AG08395 (cell line): Measurements from ENCODE around the gene HTD2.

Source experiments
- DNase-seq: peaks from one replicate; pipeline ENCODE4 v3.0.0; 2012; ENCODE audit warnings: mixed read lengths, low spot score

Gene HTD2

DNA sequence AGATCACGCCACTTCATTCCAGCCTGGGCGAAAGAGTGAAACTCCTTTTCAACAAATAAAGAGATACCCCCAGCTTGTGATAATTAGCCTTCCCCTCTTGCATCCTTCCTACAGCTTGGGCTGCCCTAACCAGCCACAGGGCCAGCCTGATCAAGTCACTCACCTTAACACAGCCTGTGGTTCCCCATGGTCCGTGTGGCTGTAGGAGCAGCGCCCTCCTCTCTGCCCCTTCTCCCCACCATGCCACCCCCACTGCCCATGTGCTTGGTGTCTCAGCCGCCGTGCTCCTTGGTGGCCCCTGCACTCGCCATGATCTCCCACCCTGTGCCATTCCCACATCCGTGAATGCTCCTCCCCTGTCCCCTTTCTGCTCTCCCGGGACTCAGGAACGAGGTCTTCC is 13.5 kb upstream of the HTD2 start:
- DNase-seq = no peak

DNA sequence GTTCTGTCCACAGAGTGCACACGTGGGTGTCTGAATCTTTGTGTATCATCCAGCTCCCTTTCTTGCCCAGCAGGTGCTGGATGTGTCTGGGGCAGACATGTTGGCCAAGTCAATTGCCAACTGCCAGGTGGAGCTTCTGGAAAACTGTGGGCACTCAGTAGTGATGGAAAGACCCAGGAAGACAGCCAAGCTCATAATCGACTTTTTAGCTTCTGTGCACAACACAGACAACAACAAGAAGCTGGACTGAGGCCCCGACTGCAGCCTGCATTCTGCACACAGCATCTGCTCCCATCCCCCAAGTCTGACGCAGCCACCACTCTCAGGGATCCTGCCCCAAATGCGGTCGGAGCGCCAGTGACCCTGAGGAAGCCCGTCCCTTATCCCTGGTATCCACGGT is 12.8 kb upstream of the HTD2 start:
- no peak for DNase-seq

GRCh38 chr3:58296269-58296668 is 10.1 kb upstream of the HTD2 start:
- DNase-seq = no peak

- no peak for DNase-seq
These were observed 9.5 kb upstream of the HTD2 start for GRCh38 chr3:58296843-58297242.

- no peak for DNase-seq
These were observed 8.1 kb upstream of the HTD2 start for GRCh38 chr3:58298190-58298589.

- no peak for DNase-seq
These were observed 7.2 kb upstream of the HTD2 start for GRCh38 chr3:58299075-58299474.

GRCh38 chr3:58299839-58300516 is 6.3 kb upstream of the HTD2 start:
- peak; percentile 46 for DNase-seq

GRCh38 chr3:58307639-58308215 is 1.4 kb downstream of the HTD2 start:
- DNase-seq = peak; percentile 49

DNA sequence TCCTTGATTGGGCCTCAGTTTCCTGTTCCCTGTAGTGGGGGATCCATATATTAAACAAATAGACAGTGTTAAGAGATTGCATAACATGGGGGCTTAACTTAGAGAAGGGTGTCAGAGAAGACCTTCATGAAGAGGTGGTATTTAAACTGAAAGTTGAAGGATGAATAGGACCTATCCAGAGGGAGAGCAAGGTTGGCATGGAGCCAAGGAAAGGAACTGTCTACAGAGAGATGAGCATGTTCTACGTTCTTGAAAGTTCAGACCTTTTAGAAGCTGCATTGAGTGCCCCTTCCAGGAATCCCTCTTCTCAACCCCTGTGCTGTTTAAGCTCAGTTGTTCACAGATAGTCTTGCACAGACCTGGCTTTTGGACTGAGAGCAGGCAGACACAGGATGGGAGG is 2.4 kb downstream of the HTD2 start:
- DNase-seq = no peak

- DNase-seq = no peak
These were observed 11.5 kb downstream of the HTD2 start for GRCh38 chr3:58317811-58318210.

GRCh38 chr3:58321791-58322190 is 15.5 kb downstream of the HTD2 start:
- DNase-seq = no peak

GRCh38 chr3:58322793-58323192 is 16.5 kb downstream of the HTD2 start:
- DNase-seq = no peak

DNA sequence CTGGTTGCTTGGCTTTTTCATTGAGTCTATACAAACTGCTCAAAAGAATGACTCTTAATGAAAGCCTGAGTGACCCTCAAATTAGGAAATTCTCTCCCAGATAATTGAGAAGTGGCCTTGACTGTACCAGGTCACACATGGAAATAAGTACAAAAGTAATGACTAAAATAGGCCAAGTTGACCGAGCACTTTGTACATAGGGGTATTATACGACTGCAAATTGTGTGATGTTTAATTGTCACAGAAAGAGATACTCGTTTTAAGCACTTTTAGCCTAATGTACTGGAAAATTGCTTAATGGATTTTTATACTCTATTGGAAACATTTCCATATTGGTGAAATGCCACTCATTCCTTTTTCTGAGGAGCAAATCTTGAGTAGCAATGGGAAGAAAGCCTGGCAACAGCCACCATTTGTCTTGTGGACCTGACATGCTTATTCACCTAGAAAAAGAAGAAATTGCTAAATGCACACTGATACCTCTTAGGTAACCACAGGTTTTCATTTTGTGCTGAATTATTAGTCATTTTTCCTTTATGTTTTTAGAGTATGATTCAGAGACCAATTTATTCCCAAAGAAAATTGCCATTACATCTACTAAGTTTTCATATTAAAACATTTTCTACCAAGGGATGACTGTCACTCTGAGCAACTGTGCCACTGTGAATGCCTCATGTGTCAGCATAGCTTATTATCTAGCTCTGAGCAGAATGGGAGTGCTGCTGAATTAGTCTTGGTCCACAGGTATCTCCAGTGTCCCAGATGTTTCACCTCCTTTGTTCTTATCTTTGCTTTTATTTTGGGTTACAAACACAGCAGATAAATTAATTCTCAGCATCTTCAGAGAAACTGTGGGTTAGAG is 17.4 kb downstream of the HTD2 start:
- no peak for DNase-seq

DNA sequence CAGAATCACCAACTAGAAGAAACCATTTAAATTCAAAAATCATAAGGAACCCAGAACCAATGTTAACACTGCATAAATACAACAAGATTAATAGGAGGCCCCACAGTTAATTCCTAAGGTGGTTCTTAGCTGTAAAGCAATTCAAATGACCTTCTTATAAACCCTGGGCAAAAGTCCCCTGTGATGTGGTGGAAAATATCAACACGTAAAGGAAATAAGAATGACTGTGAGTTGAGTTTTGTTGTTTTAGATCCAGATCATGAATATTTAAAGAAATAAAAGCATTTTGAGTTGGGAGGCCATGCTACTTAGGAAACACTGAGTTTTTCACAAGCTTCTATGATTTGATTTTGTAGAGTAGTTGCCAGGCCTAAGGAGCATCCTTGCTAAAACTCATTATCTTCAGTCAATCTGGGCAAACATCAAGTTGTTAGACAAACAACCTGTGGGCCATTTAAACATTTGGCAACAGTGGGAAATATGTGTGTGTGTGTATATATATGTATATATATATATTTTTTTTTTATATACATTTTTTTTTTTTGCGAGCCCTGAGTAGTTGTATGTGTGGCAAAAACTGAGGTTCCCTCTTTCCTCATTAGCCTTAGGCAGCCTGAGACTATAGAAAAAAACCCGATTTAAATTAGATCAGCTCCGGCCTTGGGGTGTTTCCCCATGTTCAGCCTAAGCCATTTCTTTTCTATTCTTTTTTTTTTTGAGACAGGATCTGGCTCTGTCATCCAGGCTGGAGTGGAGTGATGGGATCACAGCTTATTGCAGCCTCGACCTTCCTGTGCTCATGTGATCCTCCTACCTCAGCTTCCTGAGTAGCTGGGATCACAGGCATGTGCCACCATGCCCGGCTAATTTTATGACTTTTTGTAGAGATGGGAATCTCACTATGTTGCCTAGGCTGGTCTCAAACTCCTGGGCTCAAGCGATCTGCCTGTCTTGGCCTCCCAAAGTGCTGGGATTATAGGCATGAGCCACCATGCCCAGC is 18.4 kb downstream of the HTD2 start:
- DNase-seq = no peak

DNA sequence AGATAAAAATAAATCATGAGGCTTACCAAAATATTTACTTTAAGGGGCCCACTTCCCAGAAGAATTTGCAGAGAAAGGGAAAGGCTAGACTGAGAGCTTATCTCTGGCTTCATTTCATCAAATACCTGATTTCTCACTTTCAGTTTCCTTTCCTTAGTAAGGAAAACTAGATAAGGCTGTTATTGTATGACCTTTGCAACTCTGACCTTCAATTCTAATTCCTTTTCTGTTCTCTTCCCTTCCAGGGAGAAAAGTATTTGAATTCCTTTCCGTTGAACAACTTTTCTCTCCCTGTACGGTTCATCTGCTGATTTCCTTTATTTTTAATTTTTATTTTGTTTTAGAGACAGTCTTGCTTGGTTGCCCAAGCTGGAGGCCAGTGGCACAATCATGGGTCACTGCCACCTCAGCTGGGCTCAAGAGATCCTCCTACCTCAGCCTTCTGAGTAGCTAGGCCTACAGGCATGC is 19.2 kb downstream of the HTD2 start:
- DNase-seq = no peak

- no peak for DNase-seq
These were observed 20.1 kb downstream of the HTD2 start for GRCh38 chr3:58326267-58326900.

DNA sequence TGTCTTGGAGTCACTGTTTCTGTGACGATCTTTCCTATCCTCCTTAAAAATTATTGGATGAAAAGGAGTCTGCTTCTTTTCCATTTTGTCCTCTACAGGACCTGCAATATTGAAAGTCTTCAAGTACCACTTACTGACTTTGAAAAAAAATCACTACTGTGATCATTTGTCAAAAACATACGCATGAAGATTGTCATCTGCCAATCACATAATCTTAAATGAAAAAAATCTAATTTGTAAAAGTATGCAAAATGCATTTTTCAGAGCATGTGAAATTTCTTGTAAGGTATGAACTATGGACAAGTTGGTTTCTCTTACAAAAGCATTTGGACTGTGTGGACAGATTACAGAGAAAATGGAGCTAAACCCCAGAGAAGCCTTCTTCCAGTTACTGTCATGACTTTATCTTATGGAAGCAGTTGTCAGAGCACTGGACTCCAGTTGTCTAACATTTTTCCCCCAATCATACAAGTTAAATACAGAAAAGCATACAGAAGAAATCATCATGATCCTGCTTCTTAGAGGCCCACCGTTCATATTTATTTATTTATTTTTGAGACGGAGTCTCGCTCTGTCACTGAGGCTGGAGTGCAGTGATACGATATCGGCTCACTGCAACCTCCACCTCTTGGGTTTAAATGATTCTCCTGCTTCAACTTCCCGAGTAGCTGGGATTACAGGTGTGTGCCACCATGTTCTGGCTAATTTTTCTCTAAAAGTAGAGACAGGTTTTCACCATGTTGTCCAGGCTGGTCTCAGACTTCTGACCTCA is 23.0 kb downstream of the HTD2 start:
- no peak for DNase-seq

DNA sequence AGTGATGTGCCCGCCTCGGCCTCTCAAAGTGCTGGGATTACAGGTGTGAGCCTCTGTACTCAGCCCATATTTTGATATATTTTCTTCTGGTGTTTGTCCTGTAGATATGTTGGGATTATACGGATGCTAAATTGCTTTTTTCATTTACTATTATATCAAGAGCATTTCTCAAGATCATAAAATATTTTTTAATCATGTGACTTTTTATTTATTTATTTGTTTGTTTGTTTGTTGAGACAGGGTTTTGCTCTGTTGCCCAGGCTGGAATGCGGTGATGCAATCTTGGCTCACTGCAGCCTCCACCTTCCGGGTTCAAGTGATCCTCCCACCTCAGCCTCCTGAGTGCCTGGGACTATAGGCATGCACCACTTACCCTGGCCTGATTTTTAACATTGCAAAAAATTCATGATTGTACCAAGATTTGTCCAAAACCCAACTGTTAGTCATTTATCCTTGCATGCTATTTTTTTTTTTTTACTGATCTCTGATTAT is 23.6 kb downstream of the HTD2 start:
- DNase-seq = no peak

GRCh38 chr3:58331593-58332152 is 25.4 kb downstream of the HTD2 start:
- DNase-seq = no peak

- DNase-seq = peak; percentile 78
These were observed 26.4 kb downstream of the HTD2 start, which contains the start of gene PXK for GRCh38 chr3:58332575-58333188. Gene PXK, plus strand, starts transcription at chr3:58332892. Its CDS starts 97 bp downstream, at chr3:58332989.
